ENCODE measurements around the gene TPM3. TPM values are rescaled to one million over a fixed set of nuclear protein-coding genes. Genes with fewer than 3 reads are reported as not detected.
A peak's percentile ranks its signal among the peaks of the same experiment; 100 is the strongest.

TPM3 gene
- total RNA-seq, 1 donor from 2014 or later, result 263 TPM

- H3K4me3 Mint-ChIP-seq, result no peak overlapping the region
- H3K9me3 Mint-ChIP-seq, result no peaks in the 10 kb centered on the region
These were observed 76.7 kb downstream of the TPM3 start for GRCh38 chr1:154115180-154115579.

More at GRCh38 chr1:154115180-154115579, 76.7 kb downstream of the TPM3 start:
- H3K4me1 Mint-ChIP-seq (ENCODE audit: unreplicated experiment), result no peaks in the 10 kb centered on the region
- H3K27me3 Mint-ChIP-seq, result no peaks in the 10 kb centered on the region
- DNase-seq (ENCODE audit: extremely low spot score, unreplicated experiment), result no peak
- no peaks in the 10 kb centered on the region for H3K36me3 Mint-ChIP-seq
- H3K27ac Mint-ChIP-seq, result no peak overlapping the region
- no peak for TF ChIP-seq CTCF (conservative IDR thresholded peaks at IDR 0.05)

Small RNA genes lying within 50 kb of the gene (microRNA-seq; reads per million reads assigned to microRNA genes)
- gene MIR190B, result 11.3 reads per million, percentile 34 among the genes with 10 or more reads in this experiment

Other genes with a start within 250 kb of the TPM3 start
- gene DENND4B, start 245.4 kb downstream of the TPM3 start, total RNA-seq (ENCODE audit: low replicate concordance), result 43.0 and 70.7 TPM in 2 replicates
- gene CRTC2, start 233.5 kb downstream of the TPM3 start, total RNA-seq (ENCODE audit: low replicate concordance), result 31.1 and 36.0 TPM in 2 replicates
- 75.7 and 93.4 TPM in 2 replicates for gene SLC39A1, start 228.6 kb downstream of the TPM3 start, total RNA-seq (ENCODE audit: low replicate concordance)
- gene CREB3L4, start 224.2 kb downstream of the TPM3 start, total RNA-seq (ENCODE audit: low replicate concordance), result 17.2 and 31.8 TPM in 2 replicates
- 99.2 and 153 TPM in 2 replicates for gene JTB, start 214.4 kb downstream of the TPM3 start, total RNA-seq (ENCODE audit: low replicate concordance)
- 79.3 and 90.1 TPM in 2 replicates for gene RAB13, start 205.8 kb downstream of the TPM3 start, total RNA-seq (ENCODE audit: low replicate concordance)
- 2,370 and 2,920 TPM in 2 replicates for gene RPS27, start 201.3 kb downstream of the TPM3 start, total RNA-seq (ENCODE audit: low replicate concordance)
- gene NUP210L, start 37.0 kb downstream of the TPM3 start, total RNA-seq (ENCODE audit: low replicate concordance), result 0.07 TPM in 1 of 2 replicates, not detected in the other
- not detected in 2 replicates for gene CFAP141, start 14.2 kb upstream of the TPM3 start, total RNA-seq (ENCODE audit: low replicate concordance)
- gene UBAP2L, start 28.9 kb upstream of the TPM3 start, total RNA-seq (ENCODE audit: low replicate concordance), result 188 and 216 TPM in 2 replicates
- 62.2 and 70.0 TPM in 2 replicates for gene HAX1, start 80.5 kb upstream of the TPM3 start, total RNA-seq (ENCODE audit: low replicate concordance)
- 0.12 and 0.27 TPM in 2 replicates for gene AQP10, start 129.0 kb upstream of the TPM3 start, total RNA-seq (ENCODE audit: low replicate concordance)
- gene ATP8B2, start 133.4 kb upstream of the TPM3 start, total RNA-seq (ENCODE audit: low replicate concordance), result 11.5 and 39.5 TPM in 2 replicates
- 7.8 and 12.5 TPM in 2 replicates for gene IL6R, start 213.2 kb upstream of the TPM3 start, total RNA-seq (ENCODE audit: low replicate concordance)